Measurements from ENCODE around the gene RPS6KL1. TPM values are rescaled to one million over a fixed set of nuclear protein-coding genes. Genes with fewer than 3 reads are reported as not detected.

The RPS6KL1 gene
- total RNA-seq, 4 donors from 2014 or later: 0.86 to 7.5 (median 1.8) TPM

DNA sequence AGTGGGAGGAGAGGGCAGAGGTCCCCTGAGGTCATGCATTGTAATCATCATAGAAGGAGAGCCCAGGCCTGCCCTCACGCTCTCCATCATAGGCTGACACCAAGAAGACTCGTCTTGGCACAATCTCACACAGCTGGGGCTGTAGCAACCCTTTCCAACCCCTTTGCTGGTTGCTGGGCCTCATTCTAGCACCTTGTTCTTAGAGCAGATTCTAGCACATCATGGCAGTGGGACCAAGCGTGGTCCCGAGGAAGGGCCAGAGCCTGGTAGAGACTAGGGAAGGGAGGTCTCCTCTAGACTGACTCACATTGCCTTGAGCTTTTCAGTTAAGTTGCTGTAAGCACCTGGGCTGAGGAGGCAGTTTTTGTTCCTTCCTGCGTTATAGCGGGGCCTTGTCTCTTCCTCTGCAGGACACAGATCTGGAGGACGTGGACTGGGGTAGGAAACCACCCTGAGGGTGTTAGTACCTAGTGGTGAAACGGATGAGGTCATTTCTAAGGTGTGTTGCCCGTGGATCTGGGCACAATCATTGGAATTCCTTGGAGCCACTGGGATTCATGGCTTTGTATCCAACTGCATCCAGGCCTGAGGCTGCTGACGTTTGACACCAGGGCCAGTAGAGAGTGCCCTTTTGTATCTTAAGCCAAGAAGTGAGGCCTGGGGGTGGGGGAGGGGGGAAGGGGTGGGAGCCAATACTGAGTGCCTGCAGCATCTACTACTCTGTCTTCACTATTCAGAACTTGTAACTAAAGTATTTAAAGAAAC, 19.9 kb downstream of the RPS6KL1 start:
- Histone ChIP-seq H3K27ac (no peak overlapping the region), H3K36me3 (peaks cover 65% of the 10 kb centered on the region), H3K4me3 (no peak overlapping the region), H3K4me1 (peaks cover 31% of the 10 kb centered on the region), H3K27me3 (no peaks in the 10 kb centered on the region), H3K9me3 (no peaks in the 10 kb centered on the region)
- TF ChIP-seq EP300 (IDR thresholded peaks at IDR 0.05) (no peak), POLR2AphosphoS5 (IDR thresholded peaks at IDR 0.05) (no peak), POLR2A (IDR thresholded peaks at IDR 0.05) (no peak)
- TF ChIP-seq, protein P1, sequence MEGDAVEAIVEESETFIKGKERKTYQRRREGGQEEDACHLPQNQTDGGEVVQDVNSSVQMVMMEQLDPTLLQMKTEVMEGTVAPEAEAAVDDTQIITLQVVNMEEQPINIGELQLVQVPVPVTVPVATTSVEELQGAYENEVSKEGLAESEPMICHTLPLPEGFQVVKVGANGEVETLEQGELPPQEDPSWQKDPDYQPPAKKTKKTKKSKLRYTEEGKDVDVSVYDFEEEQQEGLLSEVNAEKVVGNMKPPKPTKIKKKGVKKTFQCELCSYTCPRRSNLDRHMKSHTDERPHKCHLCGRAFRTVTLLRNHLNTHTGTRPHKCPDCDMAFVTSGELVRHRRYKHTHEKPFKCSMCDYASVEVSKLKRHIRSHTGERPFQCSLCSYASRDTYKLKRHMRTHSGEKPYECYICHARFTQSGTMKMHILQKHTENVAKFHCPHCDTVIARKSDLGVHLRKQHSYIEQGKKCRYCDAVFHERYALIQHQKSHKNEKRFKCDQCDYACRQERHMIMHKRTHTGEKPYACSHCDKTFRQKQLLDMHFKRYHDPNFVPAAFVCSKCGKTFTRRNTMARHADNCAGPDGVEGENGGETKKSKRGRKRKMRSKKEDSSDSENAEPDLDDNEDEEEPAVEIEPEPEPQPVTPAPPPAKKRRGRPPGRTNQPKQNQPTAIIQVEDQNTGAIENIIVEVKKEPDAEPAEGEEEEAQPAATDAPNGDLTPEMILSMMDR (IDR thresholded peaks at IDR 0.05): no peak
- DNase-seq (ENCODE audit: low spot score in 2 of 2): no peak
- WGBS: 74% methylated on average over 5 of the region's 10 CpGs

DNA sequence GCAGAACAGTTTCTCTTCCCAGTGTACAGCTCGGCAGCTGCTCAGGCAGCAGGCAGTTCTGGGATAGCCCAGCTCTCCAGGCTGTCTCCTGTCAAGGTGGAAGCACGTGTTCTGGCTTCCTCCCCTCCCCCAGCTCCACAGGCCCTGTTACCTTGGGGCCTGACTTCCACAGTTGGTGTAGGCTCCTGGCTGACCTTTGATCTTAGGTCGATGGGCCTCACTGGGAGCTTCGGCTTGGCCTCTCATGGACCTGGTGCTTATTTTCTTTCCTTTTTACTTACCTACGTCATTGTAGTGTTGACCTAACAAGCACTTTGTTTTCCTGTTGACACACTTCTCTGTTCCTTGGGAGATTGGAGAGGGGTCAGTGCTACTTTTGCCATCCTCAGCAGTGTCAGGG, 24.4 kb downstream of the RPS6KL1 start:
- Histone ChIP-seq H3K9me3 (no peaks in the 10 kb centered on the region), H3K4me3 (no peak overlapping the region), H3K27ac (no peak overlapping the region), H3K36me3 (peaks cover 100% of the 10 kb centered on the region), H3K27me3 (no peaks in the 10 kb centered on the region), H3K4me1 (no peaks in the 10 kb centered on the region)
- DNase-seq (ENCODE audit: low spot score in 2 of 2): no peak
- no peak for TF ChIP-seq POLR2A (IDR thresholded peaks at IDR 0.05)
- no peak for TF ChIP-seq POLR2AphosphoS5 (IDR thresholded peaks at IDR 0.05)
- TF ChIP-seq, protein P1 (IDR thresholded peaks at IDR 0.05): no peak
- no peak for TF ChIP-seq EP300 (IDR thresholded peaks at IDR 0.05)
- WGBS: 80% methylated on average over 5 of the region's 5 CpGs

DNA sequence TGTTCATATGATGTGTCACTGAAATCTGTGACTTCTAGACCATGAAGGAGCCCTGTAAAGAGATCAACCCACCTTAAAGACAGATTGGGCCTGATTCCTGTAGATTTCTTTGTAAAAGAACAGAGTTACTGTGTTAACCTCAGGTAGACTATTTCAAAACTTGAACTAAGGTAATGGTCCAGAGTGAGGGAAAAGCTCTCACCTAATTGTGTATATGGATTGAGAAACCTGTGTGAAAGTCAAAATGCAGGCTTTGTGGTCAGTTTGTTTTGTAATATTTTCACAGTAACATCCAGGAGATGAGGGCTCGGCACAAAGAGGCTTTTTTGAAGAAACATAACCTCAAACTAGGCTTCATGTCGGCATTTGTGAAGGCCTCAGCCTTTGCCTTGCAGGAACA, 25.0 kb downstream of the RPS6KL1 start:
- Histone ChIP-seq H3K27me3 (no peaks in the 10 kb centered on the region), H3K9me3 (no peaks in the 10 kb centered on the region), H3K4me3 (no peak overlapping the region), H3K36me3 (peaks cover 100% of the 10 kb centered on the region), H3K4me1 (no peaks in the 10 kb centered on the region), H3K27ac (no peak overlapping the region)
- WGBS: 97% methylated on average over 2 of the region's 2 CpGs
- TF ChIP-seq POLR2A (IDR thresholded peaks at IDR 0.05) (no peak), EP300 (IDR thresholded peaks at IDR 0.05) (no peak), POLR2AphosphoS5 (IDR thresholded peaks at IDR 0.05) (no peak)
- TF ChIP-seq, protein P1 (IDR thresholded peaks at IDR 0.05): no peak
- DNase-seq (ENCODE audit: low spot score in 2 of 2): no peak

DNA sequence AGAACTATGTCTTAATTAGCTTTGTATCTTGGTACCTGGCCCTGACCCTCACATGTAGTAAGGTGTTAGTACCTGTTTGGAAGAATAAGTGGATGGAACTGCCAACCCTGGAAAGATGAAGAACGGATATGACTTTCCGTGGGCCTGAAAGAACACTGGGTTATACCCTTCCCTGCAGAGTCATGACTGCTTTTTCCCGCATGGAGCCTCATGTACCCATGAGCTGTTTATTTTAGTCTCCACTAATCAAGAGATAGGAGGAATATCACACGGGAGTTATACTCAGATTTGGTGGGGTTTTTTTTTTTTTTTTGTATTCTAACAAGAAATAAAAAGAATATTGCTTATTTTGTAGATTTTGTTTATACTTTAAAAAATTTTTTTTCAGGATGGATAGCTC, 25.4 kb downstream of the RPS6KL1 start:
- no peak overlapping the region for H3K27ac ChIP-seq
- WGBS: 79% methylated on average over 4 of the region's 4 CpGs
- no peak overlapping the region for H3K4me3 ChIP-seq
- no peaks in the 10 kb centered on the region for H3K27me3 ChIP-seq
- DNase-seq (ENCODE audit: low spot score in 2 of 2): no peak
- H3K36me3 ChIP-seq: peaks cover 100% of the 10 kb centered on the region
- H3K9me3 ChIP-seq: no peaks in the 10 kb centered on the region
- TF ChIP-seq, protein P1 (IDR thresholded peaks at IDR 0.05): no peak
- TF ChIP-seq POLR2AphosphoS5 (IDR thresholded peaks at IDR 0.05) (no peak), POLR2A (IDR thresholded peaks at IDR 0.05) (no peak), EP300 (IDR thresholded peaks at IDR 0.05) (no peak)
- H3K4me1 ChIP-seq: no peaks in the 10 kb centered on the region

DNA sequence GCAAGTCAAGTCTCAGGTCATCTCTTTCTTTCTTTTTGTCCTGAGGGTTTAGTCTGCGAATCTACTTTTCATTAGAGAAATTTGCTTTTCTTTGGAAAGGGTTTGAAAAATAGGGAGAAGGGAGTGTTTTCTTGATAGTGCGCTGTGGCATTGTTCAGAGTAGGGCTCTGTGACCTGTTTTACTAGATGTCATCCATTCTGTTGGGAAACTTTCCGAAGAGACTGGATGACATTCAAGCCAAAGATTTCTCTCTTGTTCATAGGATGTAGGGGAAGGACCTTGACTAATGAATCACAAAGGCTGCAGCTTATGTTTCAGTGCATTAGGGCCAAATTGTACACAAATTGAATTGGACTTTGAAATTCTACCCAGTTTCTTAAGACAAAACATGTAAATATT, 26.7 kb downstream of the RPS6KL1 start:
- 93% methylated on average over 3 of the region's 3 CpGs for WGBS
- peaks cover 100% of the 10 kb centered on the region for H3K36me3 ChIP-seq

More for the DNA sequence above, 26.7 kb downstream of the RPS6KL1 start:
- no peaks in the 10 kb centered on the region for H3K27me3 ChIP-seq
- H3K4me3 ChIP-seq: no peak overlapping the region
- DNase-seq (ENCODE audit: low spot score in 2 of 2): no peak
- no peak overlapping the region for H3K27ac ChIP-seq
- TF ChIP-seq POLR2AphosphoS5 (IDR thresholded peaks at IDR 0.05): no peak
- H3K9me3 ChIP-seq: no peaks in the 10 kb centered on the region
- H3K4me1 ChIP-seq: no peaks in the 10 kb centered on the region

Measured in suprapubic skin (tissue), 4 donors.